Endothelial cell of umbilical vein (primary cell): Measurements from ENCODE around the gene GCH1. TPM values are rescaled to one million over a fixed set of nuclear protein-coding genes. Genes with fewer than 3 reads are reported as not detected.

Experiments
- BruUV-seq: library from RNA; stranded (reverse); fragments of 400-500 nt; replicated peaks from 2 replicates; lab custom pipeline; 2021; lab: Mats Ljungman, UMichigan
- CTCF ChIA-PET: fragments of 300-600, 350-600 bp; sonication (Branson Sonifier 250); formaldehyde crosslinking; loops from one replicate; lab custom pipeline; 2021; ENCODE audit warnings: antibody characterized with exemption, inconsistent platforms; lab: Charles Lee
- POLR2A ChIA-PET: fragments of 300-600, 350-600 bp; sonication (Branson Sonifier 250); formaldehyde crosslinking; loops from one replicate; lab custom pipeline; 2021; ENCODE audit warnings: antibody characterized with exemption, inconsistent platforms; lab: Charles Lee
- DNase-seq: peaks from one replicate; pipeline ENCODE4 v3.0.0-alpha.2; 2011; ENCODE audit warnings: low read depth, low spot score
- FAIRE-seq: peaks from 2 replicates; lab custom pipeline; 2011; peaks lifted over from hg19 to GRCh38; lab: Jason Lieb, UNC
- H2AFZ ChIP-seq: 2 replicates; pipeline ENCODE4 v1.6.0; 2012; ENCODE audit warnings: low read depth, low read length, control low read depth, inconsistent platforms
- H3K27ac ChIP-seq: 2 replicates; pipeline ENCODE4 v1.5.1; 2011; ENCODE audit warnings: low read depth, mild to moderate bottlenecking, control low read depth, low read length, moderate library complexity; ENCODE audit not compliant: insufficient read depth
- H3K27me3 ChIP-seq, 2 experiments: 2 replicates each; pipeline versions ENCODE4 v1.6.0 to v1.6.1; 2011; ENCODE audit warnings: low read length in 2 of 2, mixed read lengths in 1 of 2; ENCODE audit not compliant: control insufficient read depth in 2 of 2, insufficient read depth in 2 of 2
- H3K36me3 ChIP-seq, 2 experiments: 2 replicates in 1 of 2; 3 replicates in 1 of 2; pipeline ENCODE4 v1.5.1; 2011; ENCODE audit warnings: low read length in 2 of 2, mild to moderate bottlenecking in 1 of 2, moderate library complexity in 1 of 2; ENCODE audit not compliant: control insufficient read depth in 2 of 2, insufficient read depth in 2 of 2; ENCODE audit errors: extremely low read depth in 1 of 2
- H3K4me1 ChIP-seq: 3 replicates; pipeline ENCODE4 v1.5.1; 2011; ENCODE audit warnings: mild to moderate bottlenecking, low read length; ENCODE audit not compliant: control insufficient read depth, insufficient read depth; ENCODE audit errors: extremely low read depth
- H3K4me2 ChIP-seq: 2 replicates; pipeline ENCODE4 v1.6.1; 2011; ENCODE audit warnings: low read length, control low read depth, mixed read lengths; ENCODE audit not compliant: insufficient read depth
- H3K4me3 ChIP-seq, 3 experiments: fragments of 200-600 bp in 1 of 3; sonication (generic), shearing (Covaris generic) in 1 of 3; replicated peaks in 1 of 3; 2 replicates each; pipeline ENCODE4 v1.5.1; 2011 to 2016; ENCODE audit warnings: control low read depth in 3 of 3, low read length in 3 of 3, mild to moderate bottlenecking in 2 of 3, inconsistent platforms in 1 of 3, low read depth in 1 of 3, moderate library complexity in 1 of 3; ENCODE audit not compliant: insufficient read depth in 1 of 3
- H3K79me2 ChIP-seq: 2 replicates; pipeline ENCODE4 v1.6.0; 2012; ENCODE audit warnings: low read length, inconsistent platforms; ENCODE audit not compliant: control insufficient read depth, insufficient read depth
- H3K9ac ChIP-seq: replicated peaks from 2 replicates; pipeline ENCODE3; 2011; ENCODE audit warnings: low read length, control low read depth; ENCODE audit not compliant: insufficient read depth; ENCODE audit errors: extremely low read depth
- H3K9me1 ChIP-seq: replicated peaks from 3 replicates; pipeline ENCODE4 v1.6.0; 2011; ENCODE audit warnings: mild to moderate bottlenecking, low read length; ENCODE audit not compliant: control insufficient read depth, insufficient read depth; ENCODE audit errors: extremely low read depth
- H3K9me3 ChIP-seq: replicated peaks from 2 replicates; pipeline ENCODE4 v1.5.1; 2012; ENCODE audit warnings: low read length, inconsistent platforms; ENCODE audit not compliant: control insufficient read depth, insufficient read depth
- H4K20me1 ChIP-seq: replicated peaks from 2 replicates; pipeline ENCODE3; 2011; ENCODE audit warnings: mild to moderate bottlenecking, low read length; ENCODE audit not compliant: control insufficient read depth, insufficient read depth; ENCODE audit errors: extremely low read depth
- CTCF ChIP-seq, 2 donors: IDR thresholded peaks; 1 replicate in 1 of 2; 2 replicates in 1 of 2; pipeline ENCODE4 v1.5.1; 2011; ENCODE audit warnings: low read length in 2 of 2, mild to moderate bottlenecking in 2 of 2, moderate library complexity in 2 of 2, control low read depth in 1 of 2, inconsistent platforms in 1 of 2, low read depth in 1 of 2; ENCODE audit not compliant: insufficient read depth in 1 of 2; ENCODE audit errors: extremely low read depth in 1 of 2
- EZH2 ChIP-seq: IDR thresholded peaks from 2 replicates; pipeline ENCODE4 v1.6.1; 2012; ENCODE audit warnings: borderline replicate concordance, low read depth, mild to moderate bottlenecking, moderate library complexity, low read length, inconsistent platforms; ENCODE audit not compliant: severe bottlenecking
- FOS ChIP-seq: IDR thresholded peaks from 2 replicates; pipeline ENCODE4 v1.6.1; 2011; ENCODE audit warnings: mild to moderate bottlenecking, low read length, moderate library complexity, borderline replicate concordance; ENCODE audit not compliant: insufficient read depth
- GATA2 ChIP-seq: IDR thresholded peaks from 2 replicates; pipeline ENCODE4 v1.7.0; 2011; ENCODE audit warnings: low read depth, mild to moderate bottlenecking, moderate library complexity, mixed read lengths, low read length; ENCODE audit not compliant: insufficient read length, insufficient read depth
- JUN ChIP-seq: IDR thresholded peaks from 2 replicates; pipeline ENCODE4 v1.6.1; 2011; ENCODE audit warnings: borderline replicate concordance, low read depth; ENCODE audit not compliant: insufficient read length, insufficient read depth
- MAX ChIP-seq: IDR thresholded peaks from 2 replicates; pipeline ENCODE4 v1.6.1; 2011; ENCODE audit not compliant: insufficient read depth, insufficient read length
- MYC ChIP-seq: IDR thresholded peaks from one replicate; pipeline ENCODE4 v1.6.1; 2011; ENCODE audit warnings: mild to moderate bottlenecking, low read depth, low read length
- POLR2A ChIP-seq: IDR thresholded peaks from 2 replicates; pipeline ENCODE4 v1.6.1; 2012; ENCODE audit warnings: low read depth, mild to moderate bottlenecking, control low read depth, low read length
- POLR2AphosphoS5 ChIP-seq: IDR thresholded peaks from 2 replicates; pipeline ENCODE4 v1.6.1; 2012; ENCODE audit warnings: low read depth, mild to moderate bottlenecking, control low read depth, low read length, moderate library complexity; ENCODE audit not compliant: insufficient read depth
- dilution Hi-C: fragments of 300-500 bp; cut with MboI; formaldehyde crosslinking; loops from one replicate; pipeline ENCODE4 v1.15.0; 2019; ENCODE audit warnings: low sequenced_read_pairs; ENCODE audit not compliant: extremely low pct_ligation_motif_present
- intact Hi-C: fragments of 100-400 bp; cut with micrococcal nuclease; formaldehyde crosslinking; loops from one replicate; pipeline ENCODE4 v1.10.0; 2022
- polyA plus RNA-seq, 4 experiments: library from polyadenylated mRNA; depleted of rRNA in 3 of 4; stranded (reverse) in 3 of 4; unstranded in 1 of 4; fragments of >200 nt; gene quantifications; 2 replicates each; pipeline versions ENCODE4 v1.2.1 to v1.2.3, GENCODE V29; 2011 to 2012; ENCODE audit warnings: missing spikeins in 1 of 4
- total RNA-seq: library from RNA; stranded (reverse); gene quantifications from 2 replicates; pipeline ENCODE4 v1.2.3, GENCODE V29; 2021

The GCH1 gene
- total and polyA plus RNA-seq, 2 donors (not counting 3 experiments of a cell fraction or from before 2014, with no cell fraction given), result 3.6 to 4.6 TPM

- Histone ChIP-seq H3K36me3 (no peaks in the 10 kb centered on the region), H3K4me3 (no peak overlapping the region), H4K20me1 (no peaks in the 10 kb centered on the region), H2AFZ (no peak overlapping the region), H3K9ac (no peak overlapping the region), H3K9me1 (no peaks in the 10 kb centered on the region), H3K4me2 (no peak overlapping the region), H3K27me3 (peaks cover 4 to 22% of the 10 kb centered on the region in 2 experiments), H3K79me2 (no peaks in the 10 kb centered on the region), H3K9me3 (no peaks in the 10 kb centered on the region), H3K27ac (no peak overlapping the region), H3K4me1 (no peaks in the 10 kb centered on the region)
- FAIRE-seq (no peak), DNase-seq (no peak)
- intact Hi-C loops, result no loop called here
- POLR2A ChIA-PET, result no interaction called here
- dilution Hi-C loops, result no loop called here
- BruUV-seq, result no TSS peak
- no peak for TF ChIP-seq MAX
- no peak for TF ChIP-seq GATA2
- no peak for TF ChIP-seq MYC
- no peak for TF ChIP-seq JUN
- no peak for TF ChIP-seq POLR2AphosphoS5
- no peak for TF ChIP-seq EZH2
- no peak for TF ChIP-seq CTCF (IDR thresholded peaks at IDR 0.05; ENCODE audit: extremely low read depth in 1 of 2, insufficient read depth in 1 of 2, low read depth in 1 of 2, low read length in 2 of 2)
- TF ChIP-seq FOS, result no peak
- TF ChIP-seq POLR2A, result no peak
- CTCF ChIA-PET, result no interaction called here
Measured at GRCh38 chr14:54823757-54824549, 78.7 kb downstream of the GCH1 start.
